IgD-negative memory B cell (primary cell): Measurements from ENCODE around the gene TAAR1. TPM values are rescaled to one million over a fixed set of nuclear protein-coding genes. Genes with fewer than 3 reads are reported as not detected.
"Not testable (repeated sequence)": the region's sequence is repeated elsewhere in the genome, so short reads cannot be mapped to it uniquely, and the experiment has no call there.

Experiments used
- H3K27ac Mint-ChIP-seq, 3 donors: one replicate each; pipeline ENCODE4 v1.8.0; 2020 to 2022; ENCODE audit warnings: mild to moderate bottlenecking in 3 of 3, mixed read lengths in 3 of 3, moderate library complexity in 1 of 3
- H3K27me3 Mint-ChIP-seq: one replicate; pipeline ENCODE4 v1.8.0; 2021; ENCODE audit warnings: mixed read lengths
- H3K36me3 Mint-ChIP-seq: one replicate; pipeline ENCODE4 v1.8.0; 2020; ENCODE audit warnings: mild to moderate bottlenecking, mixed read lengths
- H3K4me1 Mint-ChIP-seq, 3 donors: one replicate each; pipeline ENCODE4 v1.8.0; 2020 to 2022; ENCODE audit warnings: mixed read lengths in 3 of 3, mild to moderate bottlenecking in 1 of 3
- H3K4me3 Mint-ChIP-seq, 4 donors: one replicate each; pipeline ENCODE4 v1.8.0; 2020 to 2022; ENCODE audit warnings: mild to moderate bottlenecking in 4 of 4, mixed read lengths in 4 of 4, moderate library complexity in 3 of 4
- H3K9me3 Mint-ChIP-seq, 3 donors: one replicate each; pipeline ENCODE4 v1.8.0; 2020 to 2021; ENCODE audit warnings: mixed read lengths in 3 of 3, mild to moderate bottlenecking in 1 of 3
- polyA plus RNA-seq: library from polyadenylated mRNA; unstranded; fragments of 300-500 nt; fragmentation: Illumina TruSeq; gene quantifications from one replicate; pipeline ENCODE4 v1.2.3, GENCODE V29; 2021

Gene TAAR1, protein sequence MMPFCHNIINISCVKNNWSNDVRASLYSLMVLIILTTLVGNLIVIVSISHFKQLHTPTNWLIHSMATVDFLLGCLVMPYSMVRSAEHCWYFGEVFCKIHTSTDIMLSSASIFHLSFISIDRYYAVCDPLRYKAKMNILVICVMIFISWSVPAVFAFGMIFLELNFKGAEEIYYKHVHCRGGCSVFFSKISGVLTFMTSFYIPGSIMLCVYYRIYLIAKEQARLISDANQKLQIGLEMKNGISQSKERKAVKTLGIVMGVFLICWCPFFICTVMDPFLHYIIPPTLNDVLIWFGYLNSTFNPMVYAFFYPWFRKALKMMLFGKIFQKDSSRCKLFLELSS
- not detected for polyA plus RNA-seq

DNA sequence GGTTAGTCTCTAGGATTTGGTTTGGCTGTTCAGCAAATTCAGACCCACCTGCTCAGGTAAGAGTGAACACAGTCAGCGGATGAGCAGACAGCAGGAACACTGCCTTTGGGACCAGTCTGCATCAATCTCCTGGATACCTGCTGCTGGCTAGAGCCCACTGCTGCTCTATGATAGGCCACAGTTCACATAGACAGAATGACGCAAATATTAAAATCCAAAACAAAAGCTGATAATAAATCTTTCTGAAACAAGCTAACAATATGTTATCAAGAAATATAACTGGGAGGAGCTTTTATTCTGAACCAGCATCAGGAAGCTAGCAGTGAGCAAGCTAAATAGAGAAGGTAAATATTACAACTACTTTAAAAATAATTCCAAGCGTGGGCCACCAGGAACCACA is at the start of gene TAAR1:
Gene TAAR1, minus strand, starts transcription at position 101 of the 400 bp plus-strand sequence. CDS start 13,179 bp downstream, outside the sequence.
- no peaks in the 10 kb centered on the region for H3K27me3 Mint-ChIP-seq
- H3K4me3 Mint-ChIP-seq = no peak within 1 kb of the TSS
- no peaks in the 10 kb centered on the region for H3K36me3 Mint-ChIP-seq
- no peaks in the 10 kb centered on the region for H3K9me3 Mint-ChIP-seq
- no peak within 1 kb of the TSS for H3K27ac Mint-ChIP-seq
- H3K4me1 Mint-ChIP-seq = peaks cover 0 to 5% (median 4%) of the 10 kb centered on the region in 3 donors

DNA sequence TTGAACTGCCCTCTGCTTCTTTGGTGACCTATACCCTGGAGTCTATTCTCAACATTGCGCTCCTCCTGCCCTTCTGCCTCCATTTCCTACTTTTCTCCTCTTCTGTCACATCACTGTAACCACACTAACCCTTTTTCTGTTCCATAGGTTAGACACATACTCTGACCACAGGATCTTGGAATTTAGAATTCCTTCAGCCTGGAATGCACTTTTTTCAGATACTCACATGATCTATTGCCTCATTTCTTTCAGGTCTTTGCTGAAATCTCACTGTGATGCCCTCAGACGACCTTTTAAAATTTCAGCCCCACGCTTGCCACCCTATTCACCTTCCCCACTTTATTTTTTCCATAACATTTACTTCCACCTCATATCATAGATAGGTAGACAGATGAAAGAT is 49.8 kb upstream of the TAAR1 start:
- peaks cover 3% of the 10 kb centered on the region for H3K36me3 Mint-ChIP-seq
- H3K4me1 Mint-ChIP-seq = peaks cover 3 to 13% (median 5%) of the 10 kb centered on the region in 3 donors
- peaks cover 0 to 18% (median 0%) of the 10 kb centered on the region in 3 donors for H3K9me3 Mint-ChIP-seq
- no peak overlapping the region for H3K4me3 Mint-ChIP-seq
- H3K27ac Mint-ChIP-seq = no peak overlapping the region
- H3K27me3 Mint-ChIP-seq = no peaks in the 10 kb centered on the region

DNA sequence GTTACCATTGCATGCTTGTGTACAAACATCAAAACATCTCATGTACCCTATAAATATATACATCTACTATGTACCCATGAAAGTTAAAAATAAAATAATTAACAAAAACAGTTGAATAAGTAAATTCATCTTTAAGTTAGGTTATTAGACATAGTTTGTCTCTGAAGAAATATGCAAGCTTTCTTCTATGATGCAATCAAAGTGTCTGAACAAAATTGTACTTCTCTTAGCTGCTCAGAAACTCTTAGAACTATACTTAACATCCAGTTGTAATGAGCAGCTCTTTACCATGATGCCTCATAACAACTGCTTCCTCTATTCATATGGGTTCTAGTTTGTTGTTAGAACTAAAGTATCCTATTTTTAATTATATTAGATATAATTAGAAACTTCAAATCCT is 49.0 kb upstream of the TAAR1 start:
- Mint-ChIP-seq H3K4me3 (no peak overlapping the region), H3K36me3 (peaks cover 3% of the 10 kb centered on the region), H3K27me3 (peaks cover 4% of the 10 kb centered on the region), H3K9me3 (peaks cover 0 to 18% (median 2%) of the 10 kb centered on the region in 3 donors), H3K27ac (no peak overlapping the region), H3K4me1 (peaks cover 0 to 7% (median 0%) of the 10 kb centered on the region in 3 donors)

DNA sequence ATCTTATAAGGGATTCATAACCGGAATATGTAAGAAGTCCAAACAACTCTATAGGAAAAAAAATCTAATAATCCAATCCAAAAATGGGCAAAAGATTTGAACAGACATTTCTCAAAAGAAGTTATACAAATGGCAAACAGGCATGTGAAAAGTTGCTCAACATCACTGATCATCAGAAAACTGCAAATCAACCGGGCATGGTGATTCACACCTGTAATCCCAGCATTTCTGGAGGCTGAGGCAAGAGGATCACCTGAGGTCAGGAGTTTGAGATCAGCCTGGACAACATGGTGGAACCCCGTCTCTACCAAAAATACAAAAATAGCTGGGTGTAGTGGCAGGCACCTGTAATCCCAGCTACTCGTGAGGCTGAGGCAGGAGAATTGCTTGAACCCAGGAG is 47.8 kb upstream of the TAAR1 start:
- not testable (repeated sequence) for H3K27ac Mint-ChIP-seq, H3K4me1 Mint-ChIP-seq, H3K27me3 Mint-ChIP-seq, H3K36me3 Mint-ChIP-seq, H3K4me3 Mint-ChIP-seq
- H3K9me3 Mint-ChIP-seq = peaks cover 0 to 18% (median 2%) of the 10 kb centered on the region in 3 donors

DNA sequence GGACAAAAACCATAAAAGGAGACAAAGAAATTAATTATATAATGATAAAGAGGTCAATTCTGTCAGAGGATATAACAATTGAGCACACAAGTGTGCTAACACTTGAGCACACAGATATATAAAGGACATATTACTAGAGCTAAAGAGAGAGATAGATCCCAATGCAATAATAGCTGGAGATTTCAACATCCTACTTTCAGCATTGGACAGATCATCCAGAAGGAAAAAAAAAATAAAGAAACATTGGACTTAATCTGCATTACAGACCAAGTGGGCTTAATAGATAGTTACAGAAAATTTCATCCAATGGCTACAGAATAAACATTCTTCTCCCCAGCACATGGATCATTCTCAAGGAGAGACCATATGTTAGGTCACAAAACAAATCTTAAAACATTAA is 45.0 kb upstream of the TAAR1 start:
- Mint-ChIP-seq H3K27me3 (peaks cover 4% of the 10 kb centered on the region), H3K9me3 (peaks cover 0 to 18% (median 2%) of the 10 kb centered on the region in 3 donors), H3K4me3 (no peak overlapping the region), H3K27ac (no peak overlapping the region), H3K4me1 (peaks cover 0 to 7% (median 0%) of the 10 kb centered on the region in 3 donors), H3K36me3 (peaks cover 3% of the 10 kb centered on the region)

DNA sequence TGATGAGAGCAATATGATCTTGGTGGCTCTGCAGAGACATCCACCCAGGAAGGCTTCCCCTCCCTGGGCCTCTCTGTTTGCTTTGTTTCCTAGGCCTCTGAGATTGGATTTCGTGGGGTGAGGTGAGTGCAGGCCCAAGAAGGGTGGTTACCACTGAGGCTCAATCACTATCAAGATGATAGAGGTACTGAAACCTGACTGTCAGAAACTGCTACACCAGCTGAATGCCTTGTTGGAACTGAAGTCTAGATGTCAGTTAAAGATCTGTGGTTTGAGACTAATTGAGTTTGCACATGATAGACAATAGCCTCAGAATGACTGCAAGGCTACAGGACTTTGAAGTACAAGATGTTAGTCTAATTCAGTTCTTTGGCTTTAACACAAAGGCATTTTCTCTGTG is 39.6 kb upstream of the TAAR1 start:
- Mint-ChIP-seq H3K36me3 (peaks cover 3% of the 10 kb centered on the region), H3K4me1 (no peaks in the 10 kb centered on the region), H3K9me3 (peaks cover 3 to 10% (median 9%) of the 10 kb centered on the region in 3 donors), H3K4me3 (no peak overlapping the region), H3K27ac (no peak overlapping the region), H3K27me3 (peaks cover 3% of the 10 kb centered on the region)

DNA sequence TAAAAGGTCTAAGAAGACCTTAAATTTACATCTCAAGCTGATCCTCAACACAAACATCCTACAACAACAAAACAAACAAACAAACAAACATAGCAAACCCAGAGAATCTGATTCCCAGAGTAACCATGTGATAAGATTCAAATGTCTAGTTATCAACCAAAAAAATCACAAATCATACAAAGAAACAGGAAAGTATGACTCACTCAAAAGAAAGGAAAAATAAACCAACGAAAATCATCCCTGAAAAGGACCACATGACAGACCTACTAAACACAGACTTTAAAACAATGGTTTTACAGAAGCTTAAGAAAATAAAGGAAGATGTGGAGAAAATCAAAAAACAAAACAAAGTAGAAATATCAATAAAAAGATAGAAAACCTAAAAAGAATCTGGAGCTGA is 36.8 kb upstream of the TAAR1 start:
- Mint-ChIP-seq H3K4me3 (peak overlapping the region in 1 of 4 donors; percentile 56), H3K27ac (no peak overlapping the region), H3K4me1 (no peaks in the 10 kb centered on the region), H3K27me3 (no peaks in the 10 kb centered on the region), H3K9me3 (peaks cover 1 to 10% (median 9%) of the 10 kb centered on the region in 3 donors), H3K36me3 (peaks cover 3% of the 10 kb centered on the region)

DNA sequence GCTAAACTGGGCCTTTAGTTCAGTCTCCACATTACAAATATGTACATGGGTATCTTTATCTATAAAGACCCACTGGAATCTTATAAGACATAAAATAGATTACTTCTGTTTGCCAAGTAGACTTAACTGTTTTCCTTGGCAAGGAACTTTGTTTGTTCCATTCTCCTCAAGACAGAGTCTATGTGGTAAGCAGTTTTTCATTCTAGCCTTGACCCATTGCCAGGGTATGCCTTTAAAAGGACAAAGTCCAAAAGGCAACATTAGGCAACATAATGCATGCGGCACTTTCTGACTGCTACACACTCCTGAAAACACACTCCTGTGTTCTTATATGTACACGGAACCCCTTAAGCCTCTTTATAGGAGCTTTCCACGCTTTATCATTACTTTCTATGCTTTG is 34.5 kb upstream of the TAAR1 start:
- peaks cover 2% of the 10 kb centered on the region for H3K36me3 Mint-ChIP-seq
- H3K27ac Mint-ChIP-seq = no peak overlapping the region
- H3K9me3 Mint-ChIP-seq = peaks cover 1 to 10% (median 9%) of the 10 kb centered on the region in 3 donors
- no peak overlapping the region for H3K4me3 Mint-ChIP-seq
- H3K27me3 Mint-ChIP-seq = no peaks in the 10 kb centered on the region
- no peaks in the 10 kb centered on the region for H3K4me1 Mint-ChIP-seq

DNA sequence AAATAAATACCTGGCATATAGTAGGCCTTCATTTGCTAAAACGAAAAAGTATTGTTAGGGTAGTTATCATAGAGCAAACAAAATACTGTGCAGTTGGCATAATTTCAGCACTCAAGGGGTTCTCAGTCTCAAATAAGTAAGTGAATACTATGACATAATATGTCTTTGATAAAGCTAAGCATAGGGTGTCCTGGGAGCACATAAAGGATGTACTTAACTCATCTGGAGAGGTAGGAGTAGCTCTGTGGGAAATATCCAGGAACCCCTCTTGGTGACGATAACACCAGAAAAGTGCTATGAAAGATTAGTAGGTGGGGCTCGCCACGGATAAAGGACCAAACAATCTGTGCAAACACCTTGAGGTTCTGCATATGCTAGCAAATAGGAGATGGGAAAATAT is 31.7 kb upstream of the TAAR1 start:
- Mint-ChIP-seq H3K36me3 (no peaks in the 10 kb centered on the region), H3K4me3 (no peak overlapping the region), H3K9me3 (peaks cover 0 to 5% (median 2%) of the 10 kb centered on the region in 3 donors), H3K4me1 (no peaks in the 10 kb centered on the region), H3K27me3 (peaks cover 6% of the 10 kb centered on the region), H3K27ac (no peak overlapping the region)

DNA sequence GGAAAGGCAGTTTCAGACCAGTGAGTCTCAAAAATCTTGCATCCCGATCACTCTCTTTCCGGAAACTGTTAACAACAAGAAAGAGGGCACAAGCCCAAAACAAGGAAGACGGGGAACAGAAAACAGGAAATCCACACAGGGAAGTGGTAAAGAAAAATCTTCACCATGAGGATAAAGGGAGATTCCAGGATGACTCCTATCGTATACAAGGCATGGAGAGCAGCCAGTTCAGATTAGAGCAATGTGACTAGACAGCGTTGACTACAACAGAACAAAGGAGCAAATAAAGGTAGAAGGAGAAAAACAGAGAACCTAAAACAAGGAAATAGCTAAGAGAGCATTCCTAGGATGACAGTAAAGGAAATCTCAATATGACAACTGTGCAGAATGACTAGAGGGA is 28.3 kb upstream of the TAAR1 start:
- Mint-ChIP-seq H3K4me3 (no peak overlapping the region), H3K9me3 (peaks cover 0 to 3% (median 1%) of the 10 kb centered on the region in 3 donors), H3K27me3 (peaks cover 6% of the 10 kb centered on the region), H3K4me1 (no peaks in the 10 kb centered on the region), H3K27ac (no peak overlapping the region), H3K36me3 (no peaks in the 10 kb centered on the region)

DNA sequence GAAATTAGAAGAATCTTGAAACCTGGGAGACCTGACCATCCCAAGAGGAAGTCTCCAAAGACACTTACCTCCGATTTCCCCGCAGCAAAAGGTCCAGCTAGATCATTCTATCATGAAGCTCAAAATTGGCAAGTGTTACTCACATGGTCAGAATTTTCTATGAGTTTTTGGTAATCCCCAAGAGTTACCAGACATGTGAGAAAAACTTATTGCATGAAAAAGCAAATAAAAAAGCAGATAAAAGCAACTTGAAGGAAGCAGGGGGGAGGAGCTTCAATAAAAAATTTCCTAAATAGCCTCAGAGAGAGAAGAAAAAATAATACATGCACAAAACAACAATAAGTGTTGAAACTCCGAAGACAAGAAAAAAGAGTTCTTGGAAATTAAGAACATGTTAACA is 27.5 kb upstream of the TAAR1 start:
- H3K36me3 Mint-ChIP-seq = no peaks in the 10 kb centered on the region
- no peak overlapping the region for H3K4me3 Mint-ChIP-seq
- peaks cover 0 to 3% (median 1%) of the 10 kb centered on the region in 3 donors for H3K9me3 Mint-ChIP-seq
- no peak overlapping the region for H3K27ac Mint-ChIP-seq
- H3K27me3 Mint-ChIP-seq = peaks cover 6% of the 10 kb centered on the region
- no peaks in the 10 kb centered on the region for H3K4me1 Mint-ChIP-seq

DNA sequence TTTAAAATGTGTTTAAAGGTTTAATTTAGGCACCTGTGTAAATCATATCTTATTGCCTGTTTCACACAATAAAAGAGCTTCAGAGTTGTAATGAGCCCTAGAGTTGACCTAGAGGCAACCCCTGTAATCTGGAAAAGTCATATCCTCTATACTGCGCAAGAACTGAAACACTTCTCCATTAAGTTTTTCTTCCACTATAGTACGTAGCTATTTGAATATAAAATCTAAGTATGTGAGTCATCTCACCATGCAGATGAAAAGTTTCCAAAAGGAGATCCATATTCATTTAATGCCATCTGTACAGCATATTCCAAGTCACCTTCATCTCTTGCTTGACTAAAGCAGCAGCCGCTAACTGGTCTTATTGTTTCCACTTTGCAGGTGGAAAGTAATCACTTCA is 26.0 kb upstream of the TAAR1 start:
- peaks cover 0 to 3% (median 1%) of the 10 kb centered on the region in 3 donors for H3K9me3 Mint-ChIP-seq
- H3K4me3 Mint-ChIP-seq = no peak overlapping the region
- H3K27ac Mint-ChIP-seq = no peak overlapping the region
- H3K36me3 Mint-ChIP-seq = no peaks in the 10 kb centered on the region
- peaks cover 6% of the 10 kb centered on the region for H3K27me3 Mint-ChIP-seq
- no peaks in the 10 kb centered on the region for H3K4me1 Mint-ChIP-seq

DNA sequence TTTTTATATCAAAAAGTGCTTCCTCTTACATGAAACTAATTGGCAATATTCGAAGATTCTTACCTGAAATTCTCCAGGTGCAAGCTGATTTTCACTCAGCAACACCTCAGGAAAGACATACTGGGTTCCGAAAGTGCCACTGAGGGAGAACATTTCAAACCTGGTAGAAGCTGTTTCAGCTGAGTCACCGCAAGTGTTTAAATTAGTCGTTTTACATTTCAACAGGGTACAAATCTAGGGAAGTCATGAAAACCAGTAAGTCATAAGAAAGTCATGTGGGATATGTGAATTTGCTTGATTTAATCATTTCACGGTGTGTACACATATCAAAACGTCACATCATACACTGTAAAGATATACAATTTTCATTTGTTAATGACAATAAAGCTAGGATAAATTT is 25.3 kb upstream of the TAAR1 start:
- no peaks in the 10 kb centered on the region for H3K36me3 Mint-ChIP-seq
- no peak overlapping the region for H3K4me3 Mint-ChIP-seq
- H3K9me3 Mint-ChIP-seq = peaks cover 0 to 3% (median 1%) of the 10 kb centered on the region in 3 donors
- peaks cover 6% of the 10 kb centered on the region for H3K27me3 Mint-ChIP-seq
- H3K4me1 Mint-ChIP-seq = no peaks in the 10 kb centered on the region
- H3K27ac Mint-ChIP-seq = no peak overlapping the region

DNA sequence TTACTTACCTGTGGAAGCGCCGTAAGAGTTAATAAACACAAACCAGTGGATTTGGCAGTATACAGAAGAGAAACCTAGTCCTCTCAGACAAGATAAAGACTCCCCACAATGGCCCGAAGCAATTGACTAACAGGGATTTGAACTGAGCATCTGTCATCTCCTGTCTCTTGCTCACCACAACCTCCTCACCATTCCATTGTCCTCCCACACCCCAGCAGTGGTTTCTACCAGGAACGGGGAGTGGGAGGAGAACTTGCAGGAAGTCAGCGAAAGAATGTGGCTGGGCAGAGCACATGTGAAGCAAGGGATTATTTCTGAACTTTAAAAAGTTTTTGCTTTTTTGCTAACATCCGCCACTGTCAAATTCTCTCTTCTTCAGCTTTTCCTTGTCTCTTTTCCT is 24.6 kb upstream of the TAAR1 start:
- H3K4me3 Mint-ChIP-seq = no peak overlapping the region
- H3K27ac Mint-ChIP-seq = peak overlapping the region in 1 of 3 donors; percentile 80
- peaks cover 0 to 5% (median 0%) of the 10 kb centered on the region in 3 donors for H3K4me1 Mint-ChIP-seq
- peaks cover 8% of the 10 kb centered on the region for H3K27me3 Mint-ChIP-seq
- H3K36me3 Mint-ChIP-seq = no peaks in the 10 kb centered on the region
- H3K9me3 Mint-ChIP-seq = peaks cover 0 to 3% (median 1%) of the 10 kb centered on the region in 3 donors

DNA sequence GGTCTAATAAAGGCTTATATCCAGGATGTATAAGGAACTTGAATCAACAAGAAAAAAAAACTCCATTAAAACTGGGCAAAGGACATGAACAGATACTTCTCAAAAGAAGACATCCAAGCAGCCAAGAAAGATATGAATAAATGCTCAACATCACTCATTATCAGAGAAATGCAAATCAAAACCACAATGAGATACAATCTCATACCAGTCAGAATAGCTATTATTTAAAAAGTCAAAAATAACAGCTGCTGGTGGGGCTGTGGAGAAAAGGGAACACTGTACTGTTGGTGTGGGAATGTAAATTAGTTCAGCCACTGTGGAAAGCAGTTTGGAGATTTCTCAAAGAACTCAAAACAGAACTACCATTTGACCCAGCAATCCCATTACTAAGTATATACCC is 20.1 kb upstream of the TAAR1 start:
- H3K4me3 Mint-ChIP-seq, H3K27me3 Mint-ChIP-seq, H3K36me3 Mint-ChIP-seq, H3K4me1 Mint-ChIP-seq, H3K9me3 Mint-ChIP-seq, H3K27ac Mint-ChIP-seq: not testable (repeated sequence)

DNA sequence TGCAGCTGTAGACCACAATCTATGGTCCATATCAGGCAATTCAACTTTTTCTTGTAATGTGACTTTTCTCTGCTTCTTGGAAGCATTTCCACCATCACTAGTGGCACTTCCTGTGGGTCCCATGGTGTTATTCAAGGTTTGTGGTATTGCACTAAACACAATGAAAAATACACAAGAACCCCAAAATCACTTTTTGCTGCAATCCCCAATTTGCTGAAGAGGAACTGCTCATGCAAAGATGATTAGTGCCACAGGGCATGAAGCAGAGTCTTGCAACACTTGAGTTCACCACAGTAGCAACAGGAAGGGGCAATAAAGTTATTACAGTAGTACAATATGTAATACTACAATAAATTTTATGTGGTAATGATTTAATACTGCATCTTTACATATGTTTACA is 16.8 kb upstream of the TAAR1 start:
- no peaks in the 10 kb centered on the region for H3K9me3 Mint-ChIP-seq
- H3K4me3 Mint-ChIP-seq = no peak overlapping the region
- H3K27ac Mint-ChIP-seq = no peak overlapping the region
- H3K27me3 Mint-ChIP-seq = peaks cover 6% of the 10 kb centered on the region
- H3K36me3 Mint-ChIP-seq = no peaks in the 10 kb centered on the region
- peaks cover 0 to 7% (median 0%) of the 10 kb centered on the region in 3 donors for H3K4me1 Mint-ChIP-seq
